A673 (cell line): Measurements from ENCODE around the gene ENTR1.

Experiments used
- CTCF ChIP-seq: fragments of 300-800, 200-600 bp; sonication (generic); conservative IDR thresholded peaks from 2 replicates; pipeline ENCODE4 v1.5.1; 2017; ENCODE audit warnings: low read depth, mild to moderate bottlenecking, antibody characterized with exemption, low read length, moderate library complexity, mixed read lengths
- EZH2 ChIP-seq: fragments of 200-600 bp; sonication (generic); IDR thresholded peaks from 2 replicates; pipeline ENCODE4 v1.6.1; 2017; ENCODE audit warnings: borderline replicate concordance, low read depth, mild to moderate bottlenecking, mixed read lengths, antibody characterized with exemption, low read length; ENCODE audit not compliant: poor library complexity, severe bottlenecking

- TF ChIP-seq CTCF (no peak), EZH2 (no peak)
Observed at GRCh38 chr9:136423432-136424146, 13.2 kb upstream of the ENTR1 start.
